SK-N-SH (cell line): ENCODE measurements around the gene SLC35F4. TPM values are rescaled to one million over a fixed set of nuclear protein-coding genes. Genes with fewer than 3 reads are reported as not detected.

ENCODE experiments used
- CTCF ChIA-PET: fragments of 300-600, 350-600 bp; formaldehyde crosslinking; extraction: SDS; loops from one replicate; lab custom pipeline; 2021; lab: Yijun Ruan, JAX
- POLR2A ChIA-PET: fragments of 350-600 bp; sonication (Branson Sonifier 250); formaldehyde crosslinking; extraction: SDS; loops from one replicate; lab custom pipeline; 2020; ENCODE audit warnings: antibody characterized with exemption, inconsistent platforms; lab: Yijun Ruan, JAX
- DNase-seq: peaks from one replicate; pipeline ENCODE4 v3.0.0; 2012
- H2AFZ ChIP-seq: fragments of 200-600 bp; sonication (generic); 2 replicates; pipeline ENCODE4 v1.8.1; 2016; ENCODE audit warnings: antibody characterized with exemption, mild to moderate bottlenecking, low read depth
- H3F3A ChIP-seq: fragments of 200-600 bp; sonication (generic); replicated peaks from 2 replicates; pipeline ENCODE3; 2016; ENCODE audit warnings: antibody characterized with exemption, mild to moderate bottlenecking; ENCODE audit not compliant: insufficient read depth
- H3K27ac ChIP-seq, 2 experiments: fragments of 200-500 bp in 1 of 2; fragments of 200-600 bp in 1 of 2; sonication (Bioruptor generic) in 1 of 2; sonication (generic), shearing (Covaris generic) in 1 of 2; 2 replicates each; pipeline versions ENCODE4 v1.5.1 to v1.6.1; 2014 to 2016; ENCODE audit warnings: low read depth in 2 of 2, inconsistent platforms in 1 of 2, low read length in 1 of 2, mild to moderate bottlenecking in 1 of 2, mixed read lengths in 1 of 2
- H3K27me3 ChIP-seq: fragments of 200-600 bp; sonication (generic), shearing (Covaris generic); 2 replicates; pipeline ENCODE4 v1.6.1; 2016; ENCODE audit warnings: mixed run types; ENCODE audit not compliant: insufficient read depth
- H3K36me3 ChIP-seq, 2 experiments: fragments of 200-500 bp in 1 of 2; fragments of 200-600 bp in 1 of 2; sonication (Bioruptor generic) in 1 of 2; sonication (generic) in 1 of 2; replicated peaks in 1 of 2; 2 replicates each; pipeline versions ENCODE3 to v1.5.1; 2014 to 2016; ENCODE audit warnings: low read length in 1 of 2, mild to moderate bottlenecking in 1 of 2; ENCODE audit not compliant: insufficient read depth in 2 of 2, control insufficient read depth in 1 of 2
- H3K4me1 ChIP-seq, 2 experiments: fragments of 200-500 bp in 1 of 2; fragments of 200-600 bp in 1 of 2; sonication (Bioruptor generic) in 1 of 2; sonication (generic), shearing (Covaris generic) in 1 of 2; 2 replicates each; pipeline versions ENCODE4 v1.5.1 to v1.6.1; 2014 to 2016; ENCODE audit warnings: low read depth in 1 of 2, low read length in 1 of 2, mixed run types in 1 of 2; ENCODE audit not compliant: insufficient read depth in 2 of 2, control insufficient read depth in 1 of 2
- H3K4me2 ChIP-seq: fragments of 200-600 bp; sonication (generic), shearing (Covaris generic); 2 replicates; pipeline ENCODE4 v1.6.1; 2017; ENCODE audit warnings: mixed run types
- H3K4me3 ChIP-seq, 2 experiments: fragments of 200-500 bp in 1 of 2; fragments of 200-600 bp in 1 of 2; sonication (Bioruptor generic) in 1 of 2; sonication (generic), shearing (Covaris generic) in 1 of 2; 2 replicates each; pipeline versions ENCODE4 v1.5.1 to v1.8.1; 2014 to 2016; ENCODE audit warnings: low read depth in 2 of 2, inconsistent platforms in 1 of 2, low read length in 1 of 2, mild to moderate bottlenecking in 1 of 2, mixed read lengths in 1 of 2, moderate library complexity in 1 of 2
- H3K79me2 ChIP-seq: fragments of 200-600 bp; sonication (generic); 2 replicates; pipeline ENCODE4 v1.8.1; 2017; ENCODE audit warnings: mild to moderate bottlenecking; ENCODE audit not compliant: insufficient read depth
- H3K9ac ChIP-seq: fragments of 200-600 bp; sonication (generic); 2 replicates; pipeline ENCODE4 v1.6.1; 2017; ENCODE audit warnings: mixed run types
- H3K9me2 ChIP-seq: fragments of 200-600 bp; sonication (generic); 2 replicates; pipeline ENCODE4 v1.6.1; 2017; ENCODE audit warnings: mixed run types
- H3K9me3 ChIP-seq: fragments of 200-600 bp; sonication (generic); 2 replicates; pipeline ENCODE4 v1.6.1; 2017; ENCODE audit warnings: mixed run types, mild to moderate bottlenecking, moderate library complexity
- H4K20me1 ChIP-seq: fragments of 200-600 bp; sonication (generic); 2 replicates; pipeline ENCODE4 v1.6.1; 2017; ENCODE audit warnings: mild to moderate bottlenecking, mixed run types; ENCODE audit not compliant: insufficient read depth
- EP300 ChIP-seq, 2 experiments: IDR thresholded peaks; 2 replicates each; pipeline versions ENCODE4 v1.4.0 to v1.6.1; 2012; ENCODE audit warnings: borderline replicate concordance in 1 of 2, low read depth in 1 of 2, low read length in 1 of 2
- EZH2phosphoT487 ChIP-seq: fragments of 200-600 bp; sonication (generic); IDR thresholded peaks from 2 replicates; pipeline ENCODE4 v1.6.1; 2017; ENCODE audit warnings: low read depth, mixed run types, mild to moderate bottlenecking, antibody characterized with exemption, moderate library complexity, borderline replicate concordance
- FOSL2 ChIP-seq: IDR thresholded peaks from 2 replicates; pipeline ENCODE4 v1.4.0; 2012; ENCODE audit warnings: low read depth, mild to moderate bottlenecking, moderate library complexity, borderline replicate concordance
- FOXJ3 ChIP-seq: sonication (generic); formaldehyde crosslinking; IDR thresholded peaks from 2 replicates; pipeline ENCODE4 v1.5.1; 2020; ENCODE audit warnings: mild to moderate bottlenecking, missing genetic modification reagents
- JUND ChIP-seq: IDR thresholded peaks from 2 replicates; pipeline ENCODE4 v1.4.0; 2012
- MAX ChIP-seq: IDR thresholded peaks from 2 replicates; pipeline ENCODE4 v1.4.0; 2012; ENCODE audit warnings: low read depth
- MEF2A ChIP-seq: IDR thresholded peaks from 2 replicates; pipeline ENCODE4 v1.4.0; 2012; ENCODE audit warnings: low read depth, borderline replicate concordance
- NFIC ChIP-seq: IDR thresholded peaks from 2 replicates; pipeline ENCODE4 v1.4.0; 2012; ENCODE audit warnings: borderline replicate concordance
- NRF1 ChIP-seq: IDR thresholded peaks from 2 replicates; pipeline ENCODE4 v1.6.1; 2012; ENCODE audit warnings: low read depth, mild to moderate bottlenecking, low read length
- POLR2AphosphoS5 ChIP-seq: IDR thresholded peaks from 2 replicates; pipeline ENCODE4 v1.6.1; 2012; ENCODE audit warnings: low read depth, low read length
- RAD21 ChIP-seq: IDR thresholded peaks from 2 replicates; pipeline ENCODE4 v1.6.1; 2012; ENCODE audit warnings: mild to moderate bottlenecking, low read length
- RCOR1 ChIP-seq: fragments of 150-350 bp; IDR thresholded peaks from 2 replicates; pipeline ENCODE4 v1.6.1; 2017; ENCODE audit warnings: antibody characterized with exemption, low read length
- REST ChIP-seq: IDR thresholded peaks from 2 replicates; pipeline ENCODE4 v1.6.1; 2012; ENCODE audit warnings: mild to moderate bottlenecking, low read depth, low read length, moderate library complexity
- TAF1 ChIP-seq: IDR thresholded peaks from 2 replicates; pipeline ENCODE4 v1.6.1; 2012; ENCODE audit warnings: low read depth, mild to moderate bottlenecking, low read length, moderate library complexity, borderline replicate concordance
- TCF12 ChIP-seq: IDR thresholded peaks from 2 replicates; pipeline ENCODE4 v1.4.0; 2012
- USF1 ChIP-seq: IDR thresholded peaks from 2 replicates; pipeline ENCODE4 v1.4.0; 2012; ENCODE audit warnings: low read depth, borderline replicate concordance
- USF2 ChIP-seq: fragments of 150-350 bp; IDR thresholded peaks from 2 replicates; pipeline ENCODE4 v1.6.1; 2017; ENCODE audit warnings: antibody characterized with exemption, low read length, low read depth, borderline replicate concordance
- YY1 ChIP-seq: IDR thresholded peaks from 2 replicates; pipeline ENCODE4 v1.4.0; 2012; ENCODE audit warnings: low read depth, mild to moderate bottlenecking
- ZBTB33 ChIP-seq: IDR thresholded peaks from 2 replicates; pipeline ENCODE4 v1.4.0; 2012; ENCODE audit warnings: low read depth, borderline replicate concordance
- WGBS: methylation state at CpG from one replicate; pipeline ENCODE4 v1.1.6; 2017; ENCODE audit warnings: low lambda C conversion rate; 5-methylcytosine and 5-hydroxymethylcytosine counted together
- polyA plus RNA-seq, 3 experiments: library from polyadenylated mRNA; depleted of rRNA; stranded (reverse); fragments of >200 nt; gene quantifications; 2 replicates each; pipeline ENCODE4 v1.2.3, GENCODE V29; 2012

The SLC35F4 gene
- polyA plus RNA-seq, 1 of the 3 experiments (the other 2 are of a cell fraction) = not detected

- TF ChIP-seq TAF1 (no peak), NRF1 (no peak)
- TF ChIP-seq, all 33 proteins: peak for 0
Observed at GRCh38 chr14:57686304-57686703, 179.6 kb downstream of the SLC35F4 start (continued).

GRCh38 chr14:57671021-57671420, 194.9 kb downstream of the SLC35F4 start:
- H3K9me3 ChIP-seq = no peaks in the 10 kb centered on the region
- H2AFZ ChIP-seq = no peak overlapping the region
- POLR2A ChIA-PET = no interaction called here
- CTCF ChIA-PET = no interaction called here
- no peaks in the 10 kb centered on the region for H4K20me1 ChIP-seq
- no peak overlapping the region for H3K9ac ChIP-seq
- WGBS = 4% methylated on average over 2 of the region's 3 CpGs
- H3K4me3 ChIP-seq = no peak overlapping the region
- no peaks in the 10 kb centered on the region for H3F3A ChIP-seq
- TF ChIP-seq FOXJ3 (CRISPR knock-in tag) (no peak), FOSL2 (no peak), TCF12 (no peak), ZBTB33 (no peak), EP300 (IDR thresholded peaks at IDR 0.05; ENCODE audit: borderline replicate concordance in 1 of 2, low read depth in 1 of 2, low read length in 1 of 2) (no peak), EZH2phosphoT487 (no peak), NFIC (no peak), MAX (no peak), USF1 (no peak), JUND (no peak), YY1 (no peak), REST (no peak), RCOR1 (no peak), MEF2A (no peak), POLR2AphosphoS5 (no peak), RAD21 (no peak), TAF1 (no peak), NRF1 (no peak), USF2 (no peak)
- H3K4me1 ChIP-seq = no peaks in the 10 kb centered on the region
- DNase-seq = no peak
- no peak overlapping the region for H3K27ac ChIP-seq
- no peaks in the 10 kb centered on the region for H3K27me3 ChIP-seq
- no peaks in the 10 kb centered on the region for H3K36me3 ChIP-seq
- H3K4me2 ChIP-seq = no peak overlapping the region
- no peaks in the 10 kb centered on the region for H3K9me2 ChIP-seq
- H3K79me2 ChIP-seq = no peaks in the 10 kb centered on the region
